Activated gamma-delta T cell (primary cell): ENCODE results near the gene AMPH.
"Not testable (repeated sequence)": the region's sequence is repeated elsewhere in the genome, so short reads cannot be mapped to it uniquely, and the experiment has no call there.

Experiments
- DNase-seq: peaks from one replicate; lab custom pipeline; 2025; lab: John Stamatoyannopoulos, UW

AMPH gene

DNA sequence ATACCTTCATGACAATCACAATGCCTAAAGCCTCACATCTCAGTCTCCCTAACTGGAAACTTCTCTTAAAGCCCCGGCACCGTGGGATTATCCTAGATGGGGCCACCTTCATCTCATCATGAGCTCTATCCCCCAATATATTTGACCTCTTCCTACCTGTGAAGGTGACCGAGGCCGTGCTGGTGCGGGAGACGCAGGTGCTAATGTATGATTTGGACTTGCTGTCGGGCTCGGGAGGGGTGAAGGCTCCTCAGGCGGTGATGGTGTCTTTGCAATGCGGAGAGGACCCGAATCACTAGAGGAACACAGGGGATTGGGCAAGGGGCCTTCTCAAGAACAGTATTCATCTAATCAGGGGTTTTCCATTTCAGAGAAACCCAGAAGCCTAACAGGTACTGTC lies 168.4 kb downstream of the AMPH start:
- DNase-seq = no peak

DNA sequence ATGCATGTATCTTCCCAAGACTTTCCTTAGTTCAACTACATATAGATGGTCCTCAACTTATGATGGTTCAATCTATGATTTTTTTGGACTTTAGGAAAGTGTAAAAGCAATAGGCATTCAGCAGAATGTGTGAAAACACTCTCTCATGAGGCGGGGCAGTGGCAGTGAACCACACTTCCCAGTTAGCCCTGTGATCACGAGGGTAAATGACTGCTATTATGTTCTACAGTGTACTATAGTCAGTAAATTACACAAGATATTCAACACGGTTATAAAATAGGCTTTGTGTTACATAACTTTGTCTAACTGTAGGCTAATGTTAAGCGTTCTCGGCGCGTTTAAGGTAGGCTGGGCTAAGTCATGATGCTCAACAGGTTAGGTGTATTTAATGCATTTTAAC lies 169.3 kb downstream of the AMPH start:
- DNase-seq = no peak

DNA sequence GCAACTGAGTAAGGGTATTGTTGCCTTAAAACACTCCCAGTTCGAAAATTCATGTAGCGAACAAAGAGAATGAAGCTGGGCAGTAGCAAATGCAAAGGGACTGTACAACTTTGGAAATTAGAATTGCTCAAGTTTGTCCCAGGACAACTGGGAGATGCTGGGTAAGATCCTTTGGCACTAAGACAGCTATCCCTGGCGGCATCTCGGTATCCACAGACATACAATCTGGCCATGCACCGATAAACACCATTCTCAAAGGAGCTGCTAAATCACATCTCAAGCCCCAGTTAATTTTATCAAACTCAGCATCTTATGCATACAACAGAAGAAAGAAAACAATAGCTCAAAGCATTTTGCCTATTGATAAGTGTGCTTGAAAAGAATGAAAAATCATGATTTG lies 177.3 kb downstream of the AMPH start:
- DNase-seq = no peak

DNA sequence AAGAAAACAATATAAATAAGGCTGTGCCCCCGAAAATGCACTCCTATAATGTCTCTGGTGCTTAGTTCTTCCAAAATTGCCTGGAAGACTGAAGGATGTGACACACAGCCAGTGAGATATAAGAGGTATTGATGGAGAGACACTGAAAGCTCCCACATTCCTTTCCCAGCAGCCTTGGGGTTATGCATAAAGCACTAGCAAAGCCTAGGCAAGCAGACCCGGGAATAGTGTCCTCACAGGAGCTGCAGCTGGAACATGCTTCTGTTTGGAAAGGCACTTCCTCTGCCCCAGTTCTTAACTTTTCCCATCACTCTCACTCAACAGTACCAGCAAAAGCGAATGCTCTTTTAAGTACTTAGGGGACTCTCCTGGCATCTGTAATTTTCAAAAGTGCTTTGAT lies 178.0 kb downstream of the AMPH start:
- DNase-seq = no peak

DNA sequence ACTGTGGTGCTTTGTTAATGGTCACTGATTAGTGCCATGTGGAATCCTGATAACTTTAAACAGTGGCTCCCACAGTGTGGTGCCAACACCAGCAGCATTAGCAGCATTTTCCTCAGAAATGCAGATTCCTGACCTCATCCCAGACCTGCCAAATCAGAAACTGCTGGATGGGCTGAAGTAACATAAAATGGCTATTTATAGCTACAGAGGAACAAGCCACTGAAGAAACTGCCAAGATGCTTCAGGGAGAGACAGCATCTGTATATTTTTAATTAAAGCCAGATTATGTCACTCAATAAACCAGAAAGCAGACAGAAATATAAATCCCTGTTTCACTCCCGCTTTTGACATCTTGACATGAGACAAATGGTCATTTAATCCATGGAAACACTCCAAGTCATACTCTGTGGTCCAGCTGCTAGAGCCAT lies 178.5 kb downstream of the AMPH start:
- no peak for DNase-seq

DNA sequence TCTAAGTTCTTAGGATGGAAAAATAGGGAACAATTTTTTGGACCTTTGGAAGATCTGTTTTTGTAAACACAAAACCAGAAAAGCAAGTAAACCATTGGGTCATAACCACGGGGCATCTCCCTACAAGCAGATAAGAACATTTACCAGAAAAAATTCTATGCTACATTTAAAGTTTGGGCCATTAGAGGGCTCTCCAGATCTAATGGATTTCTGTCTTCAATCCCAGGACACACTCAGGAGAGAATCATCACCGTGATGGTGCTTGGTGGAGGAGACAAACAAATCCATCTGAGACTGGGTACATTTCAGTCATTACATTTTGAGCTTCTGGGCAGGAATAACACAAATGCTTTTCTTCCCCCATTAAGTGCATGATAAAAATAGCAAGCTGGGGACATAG lies 179.3 kb downstream of the AMPH start:
- DNase-seq = no peak

DNA sequence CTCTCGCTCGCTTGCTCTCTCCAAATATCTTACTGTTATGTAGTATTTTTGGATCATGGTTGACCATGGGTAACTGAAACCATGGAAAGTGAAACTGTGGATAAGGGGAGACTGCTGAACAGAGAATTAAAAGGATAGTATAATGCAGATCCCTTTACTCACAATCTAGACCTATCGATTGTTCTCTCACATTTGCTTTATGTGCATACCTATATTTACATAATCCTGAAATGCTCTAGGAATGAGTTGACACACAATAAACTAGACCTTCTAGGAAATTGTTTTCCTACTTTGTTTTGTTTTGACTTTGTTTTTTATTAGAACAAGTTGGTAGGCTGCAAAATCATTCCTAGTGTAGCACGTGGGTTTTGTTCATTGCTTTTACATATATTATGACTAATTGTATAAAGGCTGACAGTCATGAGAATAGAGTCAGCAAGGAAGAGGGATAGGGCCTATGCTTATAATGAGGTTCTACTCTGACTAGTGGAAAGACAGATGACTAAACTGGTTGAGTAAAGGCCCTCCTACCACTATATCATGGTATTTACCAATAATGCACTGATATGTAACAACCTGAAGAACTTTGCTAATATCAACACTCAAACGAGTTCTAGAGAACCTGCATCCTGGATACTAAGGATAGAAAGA lies 182.5 kb downstream of the AMPH start:
- DNase-seq = no peak

DNA sequence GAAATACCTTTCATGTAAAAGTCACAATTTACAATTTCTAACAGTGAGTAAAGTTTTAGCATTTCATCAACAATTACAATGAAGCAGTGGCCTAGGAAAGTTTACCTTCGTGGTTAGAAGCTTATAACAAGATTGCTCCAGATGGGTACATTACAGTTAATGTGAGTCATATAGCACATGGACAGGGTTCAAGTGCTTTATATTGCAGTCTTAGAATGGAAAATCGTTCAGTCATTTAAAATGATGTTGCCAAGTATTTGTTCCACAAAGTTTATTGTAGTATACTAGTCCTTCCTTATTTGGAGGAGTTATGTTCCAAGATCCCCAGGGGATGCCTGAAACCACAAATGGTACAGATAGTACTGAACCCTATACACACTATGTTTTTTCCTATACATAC lies 183.1 kb downstream of the AMPH start:
- no peak for DNase-seq

DNA sequence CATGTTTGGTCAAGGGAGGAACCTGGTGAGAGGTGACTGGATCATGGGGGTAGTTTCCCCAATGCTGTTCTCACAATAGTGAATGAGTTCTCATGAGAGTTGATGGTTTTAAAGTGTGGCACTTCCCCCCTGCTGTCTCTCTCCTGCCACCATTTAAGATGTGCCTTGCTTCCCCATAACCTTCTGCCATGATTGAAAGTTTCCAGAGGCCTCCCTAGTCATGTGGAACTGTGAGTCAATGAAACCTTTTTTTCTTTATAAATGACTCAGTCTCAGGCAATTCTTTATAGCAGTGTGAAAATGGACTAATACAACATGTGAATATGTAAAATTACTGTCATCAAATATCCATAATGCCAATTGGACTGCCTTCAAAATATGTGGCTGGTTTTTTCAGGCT lies 192.2 kb downstream of the AMPH start:
- no peak for DNase-seq

DNA sequence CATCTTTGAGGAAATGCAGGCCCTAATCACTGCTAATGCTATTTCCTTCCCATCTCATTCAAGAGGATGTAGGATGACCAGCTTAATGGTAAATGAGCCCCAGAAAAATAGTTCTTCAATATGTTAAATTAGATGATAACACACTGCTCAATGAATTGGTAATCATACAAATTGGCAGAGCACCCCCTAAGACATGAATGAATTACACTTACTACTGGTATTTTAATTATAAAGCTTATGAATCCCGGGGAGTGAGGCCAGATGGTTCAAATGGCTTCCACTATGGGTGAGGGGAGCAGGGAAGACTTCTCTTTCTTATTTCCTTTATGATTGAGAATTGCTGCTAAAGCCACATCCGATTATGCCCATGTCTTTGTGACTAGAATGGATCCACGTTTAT lies 198.5 kb downstream of the AMPH start:
- DNase-seq = no peak

DNA sequence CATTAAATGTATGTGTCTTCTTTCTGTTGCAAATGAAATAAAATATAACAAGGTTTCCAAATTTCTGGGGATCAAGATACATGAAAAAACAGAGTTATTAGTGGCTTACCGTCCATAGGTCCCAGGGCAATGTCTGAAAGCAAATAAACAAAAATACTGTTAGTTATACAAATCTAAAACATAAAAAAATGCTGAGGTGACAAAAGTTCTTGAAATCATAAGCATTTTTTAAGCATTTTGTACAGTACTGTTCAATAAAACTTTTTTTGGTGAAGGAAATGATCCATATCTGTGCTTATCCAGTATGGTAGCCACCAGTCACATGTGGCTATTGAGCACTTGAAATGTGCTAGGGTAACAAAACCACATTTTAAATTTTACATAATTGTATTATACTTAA lies 199.1 kb downstream of the AMPH start:
- DNase-seq = no peak

DNA sequence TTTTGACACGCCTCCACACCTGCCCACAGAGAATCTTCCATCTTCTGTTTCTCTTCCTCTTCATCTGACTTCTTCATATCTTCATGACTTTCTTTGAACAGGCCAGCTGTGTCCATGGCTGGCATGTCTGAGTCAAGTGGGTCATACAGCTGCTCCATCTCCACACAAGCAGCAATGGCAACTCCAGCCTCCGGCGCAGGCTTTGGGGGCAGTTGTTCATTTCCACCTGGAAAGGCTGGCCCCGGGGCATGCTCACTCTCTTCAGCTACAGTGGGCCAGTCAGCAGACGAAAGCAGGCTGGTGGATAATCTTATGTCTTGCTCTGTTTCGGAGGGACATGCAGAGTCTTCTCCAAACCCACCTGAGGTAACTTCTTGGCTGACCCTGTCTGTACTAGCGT lies 202.1 kb downstream of the AMPH start:
- no peak for DNase-seq

DNA sequence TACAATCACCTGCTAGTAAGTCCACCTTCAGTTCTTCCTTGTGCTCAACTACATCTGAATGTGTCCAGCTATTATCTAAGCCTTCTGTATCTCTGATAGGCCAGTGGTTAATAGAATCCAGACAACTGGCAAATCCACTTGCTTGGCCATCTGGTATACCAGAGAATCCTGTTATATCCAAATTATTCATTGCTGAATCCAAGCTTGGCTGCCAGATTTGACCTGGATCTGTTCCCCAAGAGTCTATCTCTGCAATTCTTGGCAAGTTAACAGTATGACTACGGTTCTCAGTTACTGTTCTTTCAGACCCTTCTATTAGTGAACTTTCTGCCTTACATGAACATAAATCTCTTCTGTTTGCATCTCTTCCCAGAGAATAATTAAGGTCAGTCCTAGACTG lies 203.1 kb downstream of the AMPH start:
- no peak for DNase-seq

DNA sequence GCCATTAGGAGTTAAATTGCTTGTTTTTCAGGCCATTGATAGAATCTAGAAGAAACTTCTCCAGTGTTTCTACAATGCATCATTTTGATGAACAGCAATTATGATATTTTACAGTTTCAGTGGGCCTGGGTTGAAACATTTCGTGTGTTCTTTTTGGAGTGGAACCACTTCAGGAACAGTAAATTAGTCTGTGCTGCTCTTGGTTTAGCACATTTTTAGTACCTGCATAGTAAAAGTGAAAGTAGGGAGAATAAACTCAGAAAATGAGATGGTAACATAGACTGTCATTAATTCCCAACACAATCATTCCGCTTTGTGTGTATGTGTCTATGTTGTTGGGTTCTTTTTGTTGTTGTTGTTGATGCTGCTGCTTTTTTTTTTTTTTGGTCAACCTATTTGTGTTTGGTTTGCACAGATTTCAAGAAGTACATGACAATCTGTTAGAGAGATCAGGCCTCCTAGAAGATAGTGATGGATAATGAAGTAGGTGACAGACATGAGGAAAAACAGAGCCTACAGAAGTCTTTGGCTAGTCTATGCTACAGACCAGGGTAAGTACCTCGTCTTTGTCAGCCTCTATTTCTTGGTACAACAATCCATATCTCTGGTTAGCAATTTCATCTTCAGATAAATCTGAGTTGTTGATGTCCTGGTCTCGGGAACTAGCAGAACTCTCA lies 203.8 kb downstream of the AMPH start:
- DNase-seq = no peak

DNA sequence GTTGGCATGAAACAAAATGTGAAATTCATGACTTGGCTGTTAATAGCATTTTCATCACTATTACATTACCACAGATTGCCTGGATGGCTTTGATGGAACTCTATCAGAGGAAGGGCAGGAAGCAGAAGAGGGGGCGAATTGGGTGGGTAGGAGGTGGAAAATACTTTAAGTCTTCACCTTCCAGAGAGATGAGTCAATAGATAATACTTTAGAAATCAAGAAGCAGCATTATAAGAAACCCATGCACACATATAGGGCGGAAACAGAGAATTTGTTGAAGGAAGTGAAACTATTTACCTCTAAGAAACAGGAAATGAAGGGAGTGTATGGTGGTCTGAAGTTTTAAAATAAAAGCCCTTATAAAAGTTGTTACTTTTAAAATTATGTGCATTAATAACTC lies 205.7 kb downstream of the AMPH start:
- DNase-seq = no peak

DNA sequence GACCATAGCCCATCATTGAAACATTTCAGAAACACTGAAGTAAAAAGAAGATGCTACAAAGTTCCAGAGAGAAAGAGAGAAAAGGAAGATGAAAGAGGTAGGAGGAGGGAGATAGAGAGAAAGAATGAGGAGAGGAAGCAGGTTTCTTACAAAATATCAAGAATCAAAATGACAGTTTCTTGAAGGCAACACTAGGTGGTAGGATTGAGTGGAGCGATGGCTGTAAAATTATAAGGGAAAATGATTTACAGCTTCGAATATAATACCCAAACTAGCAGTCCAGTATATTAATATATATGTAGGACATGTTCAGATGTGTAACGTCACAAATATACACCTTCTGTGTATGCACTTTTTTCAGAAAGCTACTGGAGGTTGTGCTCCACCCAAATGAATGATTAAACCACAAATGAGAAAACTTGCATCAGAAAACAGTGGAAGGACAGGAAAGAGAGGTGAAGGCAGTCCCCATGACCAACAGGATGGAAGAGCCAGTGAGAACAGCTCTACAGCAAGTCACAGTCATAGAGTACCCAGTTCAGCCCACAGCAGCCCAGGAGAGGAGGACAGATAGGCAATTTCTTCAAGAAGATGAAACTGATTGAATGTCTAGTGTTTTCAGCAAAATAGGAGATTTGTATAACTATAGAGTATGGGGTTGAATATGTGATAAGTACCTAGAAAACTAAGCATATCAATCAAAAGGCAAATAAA lies 206.3 kb downstream of the AMPH start:
- no peak for DNase-seq

DNA sequence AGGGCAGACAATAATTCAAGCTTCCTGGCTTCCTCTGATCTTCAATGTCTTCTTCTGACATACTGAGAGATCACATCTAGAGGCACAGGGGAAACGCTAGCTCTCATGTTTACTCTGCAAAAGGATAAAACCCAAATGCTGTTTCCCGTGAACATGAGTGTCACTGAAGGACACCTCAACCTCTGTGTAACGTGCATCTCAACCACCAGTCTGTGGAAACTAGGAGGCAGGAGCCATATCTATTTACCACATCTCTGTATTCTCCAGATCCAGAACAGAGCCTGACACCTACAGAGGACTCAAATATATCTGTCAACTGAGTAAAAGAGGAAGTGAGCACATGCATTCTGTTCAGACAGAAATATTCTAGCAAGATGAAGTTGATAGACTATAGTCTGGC lies 217.4 kb downstream of the AMPH start:
- DNase-seq = no peak

DNA sequence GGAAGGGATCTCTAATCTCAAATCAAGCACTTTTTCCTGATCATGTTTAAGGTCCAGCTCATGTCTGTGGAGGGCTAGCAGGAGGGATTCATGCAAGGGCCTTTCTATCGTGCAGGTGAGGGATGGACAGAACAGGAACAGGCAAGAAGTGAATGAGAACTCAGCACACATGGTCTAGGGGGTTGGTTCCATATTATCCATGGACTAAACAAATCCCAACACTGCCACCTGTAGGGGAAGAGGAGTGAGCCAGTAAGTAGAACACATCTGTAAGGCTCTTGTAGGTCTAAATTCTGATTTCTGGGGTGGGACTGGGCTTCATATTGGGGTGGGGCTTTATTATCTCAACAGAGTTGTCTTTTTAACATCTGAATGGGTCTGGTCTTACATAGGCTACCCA lies 219.8 kb downstream of the AMPH start:
- DNase-seq = no peak

DNA sequence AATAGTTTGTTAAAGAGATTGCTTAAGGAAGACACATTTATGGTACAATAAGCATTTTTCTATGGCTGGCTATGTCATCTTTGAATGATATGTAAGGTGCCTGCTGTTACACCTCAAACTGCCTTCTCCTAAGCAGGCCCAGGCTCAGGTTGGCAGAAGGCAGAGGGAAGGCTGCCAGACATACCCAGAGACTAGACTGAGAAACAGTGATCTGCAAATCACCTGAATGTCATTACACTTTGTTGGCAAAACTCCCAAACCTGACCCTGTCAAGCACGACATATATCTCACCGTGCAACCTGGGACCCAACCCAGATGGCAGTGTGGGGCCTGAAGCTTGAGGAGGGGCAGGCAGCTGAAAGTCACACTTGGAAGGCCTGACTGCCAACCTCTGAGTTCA lies 221.1 kb downstream of the AMPH start:
- no peak for DNase-seq

DNA sequence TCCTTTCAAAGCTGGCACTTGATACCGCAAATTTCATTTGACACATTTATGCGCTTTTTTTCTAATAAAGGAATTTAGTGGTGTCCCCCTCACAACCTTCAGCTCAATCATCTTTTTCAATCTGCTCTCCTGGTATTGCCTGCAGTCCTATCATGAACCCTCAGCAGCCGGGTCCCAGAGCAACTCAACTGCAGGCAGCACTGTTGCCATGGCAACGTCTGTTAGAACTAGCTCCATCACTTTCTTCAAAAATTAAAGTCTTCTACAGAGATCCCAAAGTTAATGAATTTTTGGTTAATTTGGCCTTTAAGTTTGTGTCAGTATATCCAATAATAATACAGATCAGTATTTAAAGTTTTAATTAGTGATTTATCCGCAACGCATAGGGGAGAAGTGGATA lies 221.6 kb downstream of the AMPH start:
- no peak for DNase-seq

DNA sequence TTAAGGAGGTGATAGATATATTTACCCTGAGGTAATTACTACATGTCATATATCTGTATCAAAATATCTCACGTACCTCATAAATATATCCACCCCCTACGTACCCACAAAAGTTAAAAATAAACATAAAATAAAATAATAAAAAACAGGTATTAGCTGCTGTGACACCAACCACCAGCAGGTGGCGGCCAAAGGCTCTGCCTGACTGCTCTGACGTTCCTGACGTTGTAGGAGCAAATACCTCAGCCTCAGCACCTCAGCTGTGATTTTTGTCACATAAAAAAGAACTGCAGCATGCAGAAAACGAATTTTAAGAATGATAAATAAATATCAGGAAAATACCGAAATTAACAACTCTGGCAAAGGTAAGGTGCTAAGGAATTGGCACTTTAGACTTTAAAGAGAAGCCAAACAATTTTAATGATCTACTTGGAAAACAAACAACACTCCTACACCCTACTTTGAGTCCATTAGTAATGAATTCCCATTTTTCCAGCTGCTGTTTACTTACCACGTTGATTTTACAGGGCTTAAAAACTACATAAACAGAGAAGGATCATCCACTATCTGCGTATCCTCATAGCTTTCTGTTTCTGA lies 232.3 kb downstream of the AMPH start:
- DNase-seq = no peak

DNA sequence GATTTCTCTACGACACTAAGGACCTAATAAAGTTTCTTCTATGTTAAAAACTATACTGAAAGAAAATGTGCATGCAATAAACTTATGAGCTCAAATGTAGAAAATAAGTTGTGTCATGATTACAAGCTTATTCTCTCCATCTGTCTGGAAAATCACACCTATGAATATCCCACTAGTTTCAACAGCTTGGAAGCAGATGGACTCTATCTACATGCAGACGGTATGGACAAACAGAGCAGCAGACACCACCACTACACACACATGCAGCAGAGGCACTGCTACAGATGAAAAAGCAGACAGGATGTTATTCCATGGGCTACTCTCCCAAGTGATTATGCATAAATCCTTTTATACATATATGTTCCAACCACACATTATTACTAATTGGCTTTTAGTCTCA lies 234.3 kb downstream of the AMPH start:
- no peak for DNase-seq

DNA sequence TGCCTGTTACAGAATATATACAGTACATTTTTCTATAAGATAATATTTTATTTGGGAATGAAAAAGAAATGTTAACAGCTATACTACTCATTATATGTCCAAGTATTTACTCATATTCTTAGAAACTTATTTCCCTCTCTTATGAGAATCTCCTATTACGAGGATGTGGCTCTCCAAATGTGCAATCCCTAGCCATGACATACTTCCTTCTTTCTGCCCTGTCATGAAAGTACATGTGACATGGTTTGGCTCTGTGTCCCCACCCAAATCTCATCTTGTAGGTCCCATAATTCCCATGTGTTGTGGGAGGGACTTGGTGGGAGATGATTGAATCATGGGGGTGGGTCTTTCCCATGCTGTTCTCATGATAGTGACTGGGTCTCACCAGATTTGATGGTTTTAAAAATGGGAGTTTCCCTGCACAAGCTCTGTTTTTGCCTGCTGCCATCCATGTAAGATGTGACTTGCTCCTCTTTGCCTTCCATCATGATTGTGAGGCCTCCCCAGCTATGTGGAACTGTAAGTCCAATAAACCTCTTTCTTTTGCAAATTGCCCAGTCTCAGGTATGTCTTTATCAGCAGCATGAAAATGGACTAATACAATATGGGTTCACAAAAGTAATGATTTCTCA lies 235.1 kb downstream of the AMPH start:
- DNase-seq = not testable (repeated sequence)
